GM12872 (cell line): ENCODE measurements around the gene ASGR1.
A peak's percentile ranks its signal among the peaks of the same experiment; 100 is the strongest.

Source experiments
- TF ChIP-seq, protein P1 (sequence below): IDR thresholded peaks from 3 replicates; pipeline ENCODE4 v1.5.1; 2011; ENCODE audit warnings: low read depth, mild to moderate bottlenecking, low read length, moderate library complexity; ENCODE audit not compliant: insufficient read depth

The ASGR1 gene

DNA sequence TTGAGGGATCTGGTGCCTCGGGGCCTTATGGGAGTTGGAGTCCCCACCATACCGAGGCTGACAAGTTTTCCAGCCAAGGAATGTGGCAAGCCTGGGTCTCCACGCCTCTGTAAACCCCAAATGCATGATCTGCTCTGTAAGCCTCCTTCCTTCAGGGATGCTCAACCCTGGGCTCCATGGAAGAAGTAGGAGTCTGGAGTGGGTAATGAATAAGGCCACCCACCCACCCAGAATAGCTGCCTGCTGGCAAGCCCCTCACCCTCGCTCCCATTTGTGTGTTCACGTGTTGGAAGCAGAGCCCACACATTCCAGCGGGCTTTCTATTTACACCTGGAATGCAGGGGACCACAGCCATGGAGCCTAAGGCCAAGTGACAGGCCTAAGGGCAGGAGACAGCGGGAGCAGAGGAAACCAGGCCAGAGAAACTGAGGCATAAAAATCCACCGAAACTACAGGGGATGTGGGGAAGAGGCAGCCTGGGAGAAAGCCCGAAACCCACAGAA, 36.0 kb upstream of the ASGR1 start:
- TF ChIP-seq, protein P1, sequence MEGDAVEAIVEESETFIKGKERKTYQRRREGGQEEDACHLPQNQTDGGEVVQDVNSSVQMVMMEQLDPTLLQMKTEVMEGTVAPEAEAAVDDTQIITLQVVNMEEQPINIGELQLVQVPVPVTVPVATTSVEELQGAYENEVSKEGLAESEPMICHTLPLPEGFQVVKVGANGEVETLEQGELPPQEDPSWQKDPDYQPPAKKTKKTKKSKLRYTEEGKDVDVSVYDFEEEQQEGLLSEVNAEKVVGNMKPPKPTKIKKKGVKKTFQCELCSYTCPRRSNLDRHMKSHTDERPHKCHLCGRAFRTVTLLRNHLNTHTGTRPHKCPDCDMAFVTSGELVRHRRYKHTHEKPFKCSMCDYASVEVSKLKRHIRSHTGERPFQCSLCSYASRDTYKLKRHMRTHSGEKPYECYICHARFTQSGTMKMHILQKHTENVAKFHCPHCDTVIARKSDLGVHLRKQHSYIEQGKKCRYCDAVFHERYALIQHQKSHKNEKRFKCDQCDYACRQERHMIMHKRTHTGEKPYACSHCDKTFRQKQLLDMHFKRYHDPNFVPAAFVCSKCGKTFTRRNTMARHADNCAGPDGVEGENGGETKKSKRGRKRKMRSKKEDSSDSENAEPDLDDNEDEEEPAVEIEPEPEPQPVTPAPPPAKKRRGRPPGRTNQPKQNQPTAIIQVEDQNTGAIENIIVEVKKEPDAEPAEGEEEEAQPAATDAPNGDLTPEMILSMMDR = no peak

DNA sequence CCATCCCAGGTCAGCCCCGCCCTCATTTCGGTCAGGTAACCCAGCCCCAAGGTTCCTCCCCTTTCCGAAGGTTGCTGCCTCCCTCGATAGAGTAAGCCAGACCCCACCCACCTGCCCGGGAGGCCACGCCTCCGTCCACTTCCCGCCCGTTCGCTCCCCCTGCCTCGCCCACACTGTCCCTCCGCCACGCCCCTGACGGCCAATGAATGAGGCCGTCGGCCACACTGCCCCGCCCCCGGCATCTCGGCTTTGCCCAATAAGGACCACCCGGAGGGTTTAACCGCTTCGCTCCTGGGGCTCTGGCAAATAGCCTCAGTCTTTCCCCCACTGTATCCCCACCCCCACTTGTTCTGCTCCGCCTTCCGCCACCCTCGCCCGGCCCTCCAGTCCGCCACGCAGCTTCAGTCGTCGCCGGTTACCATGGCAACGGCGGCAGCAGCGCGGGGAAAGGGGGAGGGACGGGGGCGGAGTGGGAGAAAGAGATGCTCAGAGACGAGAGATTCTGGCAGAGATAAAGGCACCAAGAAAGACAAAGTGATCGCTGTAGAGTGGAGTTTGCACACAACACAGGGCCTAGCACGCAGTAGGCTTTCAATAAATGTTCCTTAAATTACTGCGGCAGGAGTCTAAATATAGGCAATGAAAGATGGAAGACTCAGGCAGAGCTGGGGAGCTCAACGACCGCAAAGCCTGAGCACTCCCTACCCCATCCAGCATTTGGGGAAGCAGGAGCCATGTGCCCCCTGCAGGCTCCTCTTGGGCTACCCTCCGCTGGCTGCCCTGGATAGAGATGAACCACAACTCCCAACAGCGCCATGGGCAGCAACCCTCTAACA, 35.3 kb upstream of the ASGR1 start:
- TF ChIP-seq, protein P1 = peak; percentile 63; the same call in 2 of the 3 replicates

DNA sequence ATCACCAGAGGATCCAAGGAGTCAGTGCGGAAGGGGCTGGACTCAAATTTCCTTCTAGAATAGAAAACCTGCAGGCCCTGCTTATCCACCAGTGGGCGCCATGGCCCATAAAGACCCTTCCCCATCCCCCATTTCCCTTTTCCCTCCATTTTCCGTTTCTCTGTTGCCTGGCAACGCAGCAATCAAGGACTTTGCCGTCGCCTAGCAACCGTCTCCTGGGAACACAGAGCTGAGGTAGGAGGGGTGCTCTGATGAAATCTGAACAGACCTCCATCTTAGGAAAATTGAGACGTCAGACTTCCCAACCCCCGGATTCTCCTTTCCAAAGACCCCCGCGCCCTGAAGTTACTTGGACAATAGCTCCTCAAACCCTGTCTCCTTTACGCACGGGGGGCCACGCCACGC, 34.7 kb upstream of the ASGR1 start:
- TF ChIP-seq, protein P1 = peak; percentile 61

DNA sequence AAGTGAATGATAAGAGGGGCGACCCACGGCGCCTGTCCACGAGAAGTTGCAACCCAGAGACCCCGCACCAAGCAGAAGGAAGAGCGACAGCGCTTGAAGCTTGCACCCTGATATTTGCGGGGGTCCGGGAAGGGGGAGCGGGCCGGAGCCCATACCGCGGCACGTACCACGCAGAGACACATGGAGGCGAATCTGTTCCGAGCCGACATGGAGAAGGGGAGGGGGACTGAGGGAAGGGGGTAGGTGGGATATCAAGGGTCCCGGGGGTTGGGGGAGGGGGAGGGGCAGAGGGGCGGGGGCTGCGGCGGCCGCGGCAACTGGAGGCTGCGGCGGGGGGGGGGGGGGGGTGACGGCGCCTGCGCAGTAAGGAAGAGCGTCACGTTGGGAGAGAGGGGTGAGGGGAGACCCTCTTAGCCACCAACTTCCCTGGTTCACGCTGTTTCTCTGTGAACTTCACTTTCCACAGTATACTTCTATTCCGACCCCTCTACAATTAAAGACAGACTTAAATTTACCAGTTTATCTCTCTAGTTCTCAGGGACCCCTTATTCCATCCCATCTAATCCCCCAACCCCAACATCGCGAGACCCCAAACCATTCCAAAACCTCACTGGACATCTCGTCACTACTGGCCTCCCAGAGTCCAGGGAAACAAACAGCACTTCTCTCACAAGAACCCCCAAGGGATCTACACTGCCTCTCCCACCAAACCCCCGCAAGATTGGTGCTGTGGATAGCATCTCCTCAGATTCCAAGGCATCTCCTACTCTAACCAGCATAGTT, 32.5 kb upstream of the ASGR1 start:
- TF ChIP-seq, protein P1 = no peak

DNA sequence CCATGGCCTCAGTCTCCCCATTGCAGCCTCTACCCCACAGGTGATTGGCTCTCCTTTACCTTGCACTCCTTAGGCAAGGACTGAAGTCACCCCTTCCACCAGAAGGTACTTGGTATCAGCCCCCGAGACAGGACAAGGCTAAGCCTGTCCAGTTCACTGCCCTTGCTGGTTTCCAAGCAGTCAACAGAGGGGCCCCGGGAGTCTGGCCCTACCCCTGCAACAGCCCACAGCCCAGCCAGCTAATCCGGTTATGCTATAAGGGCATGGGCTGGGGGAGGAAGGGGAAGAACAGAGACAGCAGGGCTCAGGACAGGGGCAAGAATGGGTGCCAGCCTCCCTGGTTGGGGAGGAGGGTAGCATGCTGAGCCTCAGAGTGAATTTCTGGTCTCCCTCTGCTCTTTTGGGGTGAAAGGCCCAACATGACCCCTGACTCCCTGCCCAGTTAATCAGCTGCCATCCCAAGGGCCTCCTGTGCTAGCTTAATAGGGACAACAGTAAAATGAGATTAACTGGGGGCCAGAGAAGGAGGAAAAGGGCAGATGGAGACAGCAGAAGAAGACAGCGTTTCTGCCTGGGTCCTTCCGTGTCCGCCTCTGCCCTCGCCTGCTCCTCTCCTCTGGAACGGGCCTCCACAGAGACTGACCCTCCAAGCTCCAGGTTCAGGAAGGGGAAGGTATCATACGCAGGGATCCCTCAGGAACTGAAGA, 29.7 kb upstream of the ASGR1 start:
- TF ChIP-seq, protein P1 = no peak

DNA sequence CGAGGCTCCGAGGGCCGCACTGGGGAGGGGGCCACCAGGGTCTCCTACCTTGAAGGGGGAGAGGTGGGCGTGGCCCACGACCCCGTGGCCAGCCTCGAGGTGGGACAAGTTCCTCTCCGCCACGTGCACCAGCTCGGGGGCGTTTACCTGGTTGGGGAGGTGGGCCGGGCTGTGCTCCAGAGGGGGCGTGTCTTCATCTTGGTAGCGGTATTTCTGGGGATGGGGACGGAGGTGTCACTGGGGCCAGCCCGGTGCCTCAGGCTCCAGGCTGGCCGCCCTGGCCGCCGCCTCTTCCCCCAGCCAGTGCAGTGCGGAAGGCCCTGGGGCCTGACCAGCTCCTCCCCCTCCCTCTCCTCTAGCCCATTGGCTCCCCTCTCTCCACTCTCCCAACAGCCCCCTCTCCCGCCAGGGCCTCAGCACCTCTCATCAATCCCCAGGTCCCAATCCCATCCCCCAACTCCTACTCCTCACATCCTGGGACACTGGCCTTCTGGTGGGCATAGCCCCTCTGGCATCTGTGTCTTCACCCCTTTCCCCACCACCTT, 28.9 kb upstream of the ASGR1 start:
- TF ChIP-seq, protein P1 = no peak
